NCI-H524 treated with DMSO at 0.1 percent for 48 hours (cell line): Measurements from ENCODE around the gene TMEM150B.

Experiments used
- DNase-seq: peaks from one replicate; lab custom pipeline; 2025; lab: John Stamatoyannopoulos, UW

Gene TMEM150B

GRCh38 chr19:55354698-55355212 is 29.6 kb upstream of the TMEM150B start, which contains the start of gene COX6B2:
Gene COX6B2, minus strand, starts transcription at chr19:55354719. Its CDS starts 198 bp downstream, at chr19:55354521.
- no peak for DNase-seq

GRCh38 chr19:55353803-55354697 is 28.9 kb upstream of the TMEM150B start:
- DNase-seq = no peak

GRCh38 chr19:55353356-55353802 is 28.2 kb upstream of the TMEM150B start:
- DNase-seq = no peak

DNA sequence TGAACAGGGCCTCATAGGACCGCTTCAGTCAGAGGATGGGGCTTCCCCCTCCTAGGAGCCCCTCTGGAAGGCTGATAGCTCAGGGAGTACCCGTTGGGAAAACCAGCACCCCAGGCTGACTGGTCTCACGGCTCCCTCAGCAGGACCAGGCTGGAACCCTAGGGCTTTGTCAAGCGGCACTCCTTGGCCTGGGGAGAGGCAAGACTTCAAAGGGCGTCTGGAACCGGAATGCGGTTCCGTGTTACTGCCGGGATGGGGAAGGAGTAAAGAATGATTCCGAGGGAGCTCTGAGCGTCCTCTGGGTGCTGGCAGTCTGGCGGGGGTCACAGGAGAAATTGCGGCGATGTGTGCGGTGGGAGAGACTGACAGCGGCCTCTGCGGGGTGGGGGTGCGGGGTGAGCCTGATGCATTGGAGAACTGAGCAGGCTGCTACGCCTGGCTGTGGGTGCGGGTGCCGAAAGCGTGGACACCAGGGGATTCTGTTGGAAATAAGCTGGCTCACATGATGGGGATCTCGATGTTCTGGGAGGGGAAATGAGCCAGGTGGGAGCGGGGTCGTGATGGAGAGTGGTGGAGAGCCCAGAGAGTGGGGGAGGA is 27.5 kb upstream of the TMEM150B start:
- DNase-seq = no peak

- no peak for DNase-seq
These were observed 26.9 kb upstream of the TMEM150B start for GRCh38 chr19:55352040-55352439.

DNA sequence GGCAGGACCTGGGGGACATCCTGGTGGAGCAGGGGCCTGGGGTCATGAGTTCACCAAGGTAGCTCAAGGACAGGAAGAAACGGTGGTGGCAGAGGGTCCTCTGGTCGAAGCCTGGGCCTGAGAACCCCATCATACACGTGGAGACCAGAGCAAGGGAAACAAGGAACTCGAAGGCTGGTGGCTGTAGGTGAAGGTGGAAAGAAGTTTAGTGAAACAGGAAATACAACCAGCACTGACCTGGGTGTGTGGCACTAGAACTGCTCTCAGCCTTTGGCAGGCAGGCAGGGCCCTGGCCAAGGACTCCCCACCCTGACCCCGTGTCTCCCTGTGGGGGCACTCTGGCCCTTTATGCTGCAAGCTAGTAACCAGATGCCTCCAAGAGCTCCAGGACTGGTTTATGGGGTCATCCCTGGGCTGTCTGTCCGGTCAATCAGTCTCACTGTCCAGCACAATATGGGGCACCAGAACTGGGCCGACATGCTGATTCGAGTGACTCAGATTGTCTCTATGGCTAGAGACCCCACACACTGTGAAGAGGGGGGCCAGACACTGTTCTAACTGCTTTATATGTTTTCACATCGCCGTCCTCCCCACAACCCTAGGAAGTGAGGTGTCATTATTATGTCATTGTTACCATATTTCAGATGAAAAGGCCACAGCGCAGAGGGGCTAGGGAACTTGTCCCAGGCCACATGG is 25.6 kb upstream of the TMEM150B start:
- no peak for DNase-seq

GRCh38 chr19:55348317-55349034 is 23.3 kb upstream of the TMEM150B start:
- DNase-seq = no peak

GRCh38 chr19:55347442-55348009 is 22.4 kb upstream of the TMEM150B start:
- DNase-seq = no peak

- no peak for DNase-seq
These were observed 21.7 kb upstream of the TMEM150B start for GRCh38 chr19:55346725-55347441.

DNA sequence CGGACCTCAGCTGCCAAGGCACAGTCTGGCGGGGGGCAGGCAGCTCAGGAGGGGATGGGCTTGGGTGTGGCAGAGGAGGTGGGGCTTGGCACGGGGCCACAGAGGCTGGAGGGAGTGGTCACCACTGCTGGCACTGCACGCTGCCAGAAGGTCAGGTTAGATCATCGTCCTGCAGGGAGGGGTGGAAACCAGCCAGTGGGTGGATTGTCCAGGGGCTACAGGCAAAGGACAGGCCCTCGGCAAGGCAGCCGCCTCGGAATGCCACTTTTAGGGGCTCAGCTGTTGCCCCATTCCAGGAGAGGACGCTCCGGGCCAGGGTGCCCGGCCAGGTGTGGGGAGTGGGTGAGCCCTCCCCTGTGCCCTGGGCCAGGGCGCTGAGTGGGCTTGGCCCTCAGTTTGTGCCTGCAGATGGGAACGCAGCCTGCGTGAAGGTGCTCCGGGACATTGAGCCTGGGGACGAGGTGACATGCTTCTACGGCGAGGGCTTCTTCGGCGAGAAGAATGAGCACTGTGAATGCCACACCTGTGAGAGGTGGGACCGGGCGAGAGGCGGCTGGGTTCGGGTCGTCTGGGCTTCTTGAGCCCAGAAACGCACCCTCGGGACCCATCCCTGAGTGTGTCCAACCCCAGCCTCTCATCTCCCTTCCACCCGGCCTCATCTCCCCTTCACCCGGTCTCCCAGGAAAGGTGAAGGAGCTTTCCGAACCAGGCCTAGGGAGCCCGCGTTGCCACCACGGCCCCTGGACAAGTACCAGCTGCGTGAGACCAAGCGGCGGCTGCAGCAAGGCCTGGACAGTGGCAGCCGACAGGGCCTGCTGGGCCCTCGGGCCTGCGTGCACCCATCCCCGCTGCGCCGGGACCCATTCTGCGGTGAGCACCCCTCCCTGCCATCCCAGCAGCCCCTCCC is 20.9 kb upstream of the TMEM150B start:
- DNase-seq = no peak

DNA sequence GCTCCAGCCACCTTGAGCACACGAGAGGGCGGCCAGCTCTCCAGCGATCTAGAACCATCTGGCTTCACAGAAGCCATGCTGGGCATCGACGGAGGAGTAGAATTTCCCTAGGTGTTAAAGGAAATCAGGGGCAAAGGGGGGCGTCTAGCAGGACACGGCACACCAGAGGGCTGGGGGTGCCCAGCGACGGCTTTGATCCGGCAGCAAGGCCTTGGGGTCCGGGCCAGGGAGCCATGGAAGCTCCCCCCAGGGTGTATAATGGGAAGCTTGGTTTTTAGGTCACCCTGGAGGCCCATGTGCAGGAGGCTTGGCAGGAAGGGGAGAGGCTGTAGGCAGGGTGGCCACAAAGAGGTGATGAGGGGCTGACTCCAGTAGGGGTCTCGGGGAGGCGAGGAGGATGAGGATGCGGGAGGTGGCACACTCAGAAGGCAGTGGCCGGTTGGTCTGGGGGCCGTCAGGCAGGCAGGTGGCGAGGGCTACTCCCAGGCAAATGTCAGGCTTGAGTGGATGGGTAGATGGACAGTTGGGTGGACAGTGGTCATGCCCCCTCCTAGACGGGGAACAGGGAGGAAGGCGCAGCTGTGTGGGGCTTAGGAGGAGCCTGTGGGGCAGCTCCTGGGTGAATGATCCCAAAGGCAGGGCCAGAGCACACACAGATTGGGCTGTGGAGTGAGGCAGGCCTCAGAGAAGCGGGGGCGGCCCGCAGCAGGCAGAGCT is 20.1 kb upstream of the TMEM150B start:
- no peak for DNase-seq

DNA sequence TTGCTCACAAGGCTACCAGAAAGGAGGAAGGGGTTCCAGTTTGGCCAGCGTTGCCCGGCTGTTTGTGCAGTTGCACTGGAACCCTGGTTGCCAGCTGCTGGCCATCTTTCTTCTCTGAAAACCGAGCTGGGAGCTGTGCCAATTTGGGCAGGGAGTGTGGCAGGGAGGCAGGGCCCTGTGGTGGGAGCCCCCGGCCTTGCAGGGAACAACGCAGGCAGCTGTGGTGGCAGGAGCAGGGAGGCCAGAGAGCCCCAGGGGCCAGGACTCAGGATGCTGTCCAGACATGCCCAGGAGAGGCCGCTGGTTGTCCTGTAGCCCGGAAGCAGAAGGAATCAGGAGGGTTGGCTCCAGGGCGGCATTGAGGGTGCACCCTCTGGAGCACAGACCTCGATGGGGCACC is 19.3 kb upstream of the TMEM150B start:
- DNase-seq = no peak

DNA sequence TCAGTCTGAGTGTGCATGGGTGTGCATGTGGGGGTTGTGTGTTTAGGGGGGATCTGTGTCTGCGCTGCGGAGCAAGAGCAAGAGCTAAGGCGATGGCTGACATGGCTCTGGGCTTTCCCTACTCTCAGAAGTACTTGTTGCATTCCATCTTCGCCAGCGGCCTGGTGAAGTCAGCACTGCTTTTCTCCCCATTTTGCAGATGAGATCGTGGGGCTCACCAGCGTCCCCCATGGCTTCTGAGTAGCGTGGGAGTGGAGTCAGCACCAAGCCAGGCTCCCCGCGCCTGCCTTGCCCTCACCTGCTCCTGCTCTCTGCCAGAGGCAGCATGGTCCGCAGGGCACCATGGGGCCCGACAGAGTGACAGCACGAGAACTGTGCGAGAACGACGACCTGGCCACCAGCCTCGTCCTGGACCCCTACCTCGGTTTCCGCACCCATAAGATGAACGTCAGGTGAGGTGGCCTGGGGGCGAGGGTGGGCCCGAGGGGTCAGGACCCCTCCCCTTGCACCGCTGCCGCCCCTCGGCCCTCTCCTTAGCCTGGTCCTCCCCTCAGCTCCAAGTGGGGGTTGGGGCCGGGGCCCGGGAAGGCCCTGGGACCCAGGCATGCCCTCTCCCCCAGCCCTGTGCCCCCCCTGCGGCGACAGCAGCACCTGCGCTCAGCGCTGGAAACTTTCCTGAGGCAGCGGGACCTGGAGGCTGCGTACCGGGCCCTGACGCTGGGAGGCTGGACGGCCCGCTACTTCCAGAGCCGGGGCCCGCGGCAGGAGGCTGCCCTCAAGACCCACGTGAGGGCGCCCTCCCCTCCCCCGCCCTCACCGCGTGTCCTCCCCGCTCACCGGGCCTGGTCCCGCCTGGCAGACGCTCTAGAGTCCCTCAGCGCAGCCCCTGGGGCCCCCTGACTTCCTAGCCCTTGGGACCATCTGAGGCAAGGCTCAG is 16.7 kb upstream of the TMEM150B start:
- DNase-seq = no peak

- DNase-seq = peak; percentile 16
These were observed 16.0 kb upstream of the TMEM150B start for GRCh38 chr19:55341171-55341588.

- DNase-seq = peak; percentile 16
These were observed 15.6 kb upstream of the TMEM150B start for GRCh38 chr19:55340784-55341147.

- DNase-seq = no peak
These were observed 15.0 kb upstream of the TMEM150B start for GRCh38 chr19:55339889-55340783.
